ENCODE data around the gene RBBP5.

Gene RBBP5

GRCh38 chr1:205072286-205072685 lies 49.5 kb downstream of the RBBP5 start:
- TF ChIP-seq ZFP3 (CRISPR knock-in tag; IDR thresholded peaks at IDR 0.05) (no peak), SNAI2 (CRISPR knock-in tag; IDR thresholded peaks at IDR 0.05) (no peak), RARB (CRISPR knock-in tag; IDR thresholded peaks at IDR 0.05) (no peak), PPARA (CRISPR knock-in tag; IDR thresholded peaks at IDR 0.05; ENCODE audit: borderline replicate concordance) (no peak), ZNF565 (CRISPR knock-in tag; conservative IDR thresholded peaks at IDR 0.05; ENCODE audit: low read depth) (no peak), BACH2 (CRISPR knock-in tag; IDR thresholded peaks at IDR 0.05; ENCODE audit: borderline replicate concordance) (no peak), ARNTL (CRISPR knock-in tag; IDR thresholded peaks at IDR 0.05; ENCODE audit: borderline replicate concordance, low read depth) (no peak), ZC3H10 (CRISPR knock-in tag; IDR thresholded peaks at IDR 0.05) (no peak), ESRRG (CRISPR knock-in tag; IDR thresholded peaks at IDR 0.05) (no peak)
- TF ChIP-seq, protein P1, sequence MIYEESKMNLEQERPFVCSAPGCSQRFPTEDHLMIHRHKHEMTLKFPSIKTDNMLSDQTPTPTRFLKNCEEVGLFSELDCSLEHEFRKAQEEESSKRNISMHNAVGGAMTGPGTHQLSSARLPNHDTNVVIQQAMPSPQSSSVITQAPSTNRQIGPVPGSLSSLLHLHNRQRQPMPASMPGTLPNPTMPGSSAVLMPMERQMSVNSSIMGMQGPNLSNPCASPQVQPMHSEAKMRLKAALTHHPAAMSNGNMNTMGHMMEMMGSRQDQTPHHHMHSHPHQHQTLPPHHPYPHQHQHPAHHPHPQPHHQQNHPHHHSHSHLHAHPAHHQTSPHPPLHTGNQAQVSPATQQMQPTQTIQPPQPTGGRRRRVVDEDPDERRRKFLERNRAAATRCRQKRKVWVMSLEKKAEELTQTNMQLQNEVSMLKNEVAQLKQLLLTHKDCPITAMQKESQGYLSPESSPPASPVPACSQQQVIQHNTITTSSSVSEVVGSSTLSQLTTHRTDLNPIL (CRISPR knock-in tag; IDR thresholded peaks at IDR 0.05; ENCODE audit: low read depth) = no peak
- TF ChIP-seq, protein P2, sequence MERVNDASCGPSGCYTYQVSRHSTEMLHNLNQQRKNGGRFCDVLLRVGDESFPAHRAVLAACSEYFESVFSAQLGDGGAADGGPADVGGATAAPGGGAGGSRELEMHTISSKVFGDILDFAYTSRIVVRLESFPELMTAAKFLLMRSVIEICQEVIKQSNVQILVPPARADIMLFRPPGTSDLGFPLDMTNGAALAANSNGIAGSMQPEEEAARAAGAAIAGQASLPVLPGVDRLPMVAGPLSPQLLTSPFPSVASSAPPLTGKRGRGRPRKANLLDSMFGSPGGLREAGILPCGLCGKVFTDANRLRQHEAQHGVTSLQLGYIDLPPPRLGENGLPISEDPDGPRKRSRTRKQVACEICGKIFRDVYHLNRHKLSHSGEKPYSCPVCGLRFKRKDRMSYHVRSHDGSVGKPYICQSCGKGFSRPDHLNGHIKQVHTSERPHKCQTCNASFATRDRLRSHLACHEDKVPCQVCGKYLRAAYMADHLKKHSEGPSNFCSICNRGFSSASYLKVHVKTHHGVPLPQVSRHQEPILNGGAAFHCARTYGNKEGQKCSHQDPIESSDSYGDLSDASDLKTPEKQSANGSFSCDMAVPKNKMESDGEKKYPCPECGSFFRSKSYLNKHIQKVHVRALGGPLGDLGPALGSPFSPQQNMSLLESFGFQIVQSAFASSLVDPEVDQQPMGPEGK (CRISPR knock-in tag; IDR thresholded peaks at IDR 0.05; ENCODE audit: borderline replicate concordance) = no peak
- TF ChIP-seq, protein P3, sequence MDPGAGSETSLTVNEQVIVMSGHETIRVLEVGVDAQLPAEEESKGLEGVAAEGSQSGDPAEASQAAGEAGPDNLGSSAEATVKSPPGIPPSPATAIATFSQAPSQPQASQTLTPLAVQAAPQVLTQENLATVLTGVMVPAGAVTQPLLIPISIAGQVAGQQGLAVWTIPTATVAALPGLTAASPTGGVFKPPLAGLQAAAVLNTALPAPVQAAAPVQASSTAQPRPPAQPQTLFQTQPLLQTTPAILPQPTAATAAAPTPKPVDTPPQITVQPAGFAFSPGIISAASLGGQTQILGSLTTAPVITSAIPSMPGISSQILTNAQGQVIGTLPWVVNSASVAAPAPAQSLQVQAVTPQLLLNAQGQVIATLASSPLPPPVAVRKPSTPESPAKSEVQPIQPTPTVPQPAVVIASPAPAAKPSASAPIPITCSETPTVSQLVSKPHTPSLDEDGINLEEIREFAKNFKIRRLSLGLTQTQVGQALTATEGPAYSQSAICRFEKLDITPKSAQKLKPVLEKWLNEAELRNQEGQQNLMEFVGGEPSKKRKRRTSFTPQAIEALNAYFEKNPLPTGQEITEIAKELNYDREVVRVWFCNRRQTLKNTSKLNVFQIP (CRISPR knock-in tag; IDR thresholded peaks at IDR 0.05; ENCODE audit: borderline replicate concordance, low read depth) = no peak

DNA sequence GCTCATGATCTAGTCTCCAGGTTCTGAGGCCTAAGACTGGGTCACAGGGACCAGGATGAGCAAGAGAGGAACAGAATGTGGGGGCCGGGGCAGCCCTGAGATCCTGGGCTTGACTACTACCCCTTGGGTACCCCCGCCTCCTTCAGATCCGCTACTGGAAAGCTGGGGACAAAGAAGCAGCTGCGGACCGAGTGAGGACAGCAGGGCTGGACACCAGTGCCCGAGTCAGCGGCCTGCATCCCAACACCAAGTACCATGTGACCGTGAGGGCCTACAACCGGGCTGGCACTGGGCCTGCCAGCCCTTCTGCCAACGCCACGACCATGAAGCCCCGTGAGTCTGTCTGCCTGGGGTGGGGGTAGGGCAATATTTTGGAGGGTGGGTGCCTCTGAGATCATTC lies 50.0 kb downstream of the RBBP5 start:
- no peak for TF ChIP-seq TOX (CRISPR knock-in tag; IDR thresholded peaks at IDR 0.05; ENCODE audit: borderline replicate concordance)
- TF ChIP-seq ARNTL (CRISPR knock-in tag; IDR thresholded peaks at IDR 0.05; ENCODE audit: borderline replicate concordance, low read depth) = no peak
- no peak for TF ChIP-seq ISL1 (CRISPR knock-in tag; IDR thresholded peaks at IDR 0.05)
- no peak for ATAC-seq

More at GRCh38 chr1:205072286-205072685, 49.5 kb downstream of the RBBP5 start:
- ATAC-seq = no peak

DNA sequence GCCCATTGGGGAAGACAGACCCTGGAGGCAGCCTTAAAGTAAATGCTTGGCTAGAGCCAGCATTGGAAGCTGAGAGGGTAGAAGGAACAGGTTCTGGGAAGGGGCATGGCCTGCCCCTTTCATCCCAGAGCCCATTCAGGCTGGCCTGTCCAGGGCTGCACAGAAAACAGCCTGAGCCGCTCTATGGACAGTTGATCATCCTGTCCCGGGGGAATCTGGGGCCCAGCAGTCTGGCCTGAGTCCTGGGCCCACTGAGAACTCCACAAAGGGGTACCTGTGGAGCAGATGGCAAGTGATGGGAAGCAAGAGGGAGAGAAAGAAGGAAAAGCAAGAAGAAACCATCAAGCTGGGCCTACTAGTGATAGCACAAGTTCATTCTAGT lies 50.8 kb downstream of the RBBP5 start:
- no peak for ATAC-seq
- TF ChIP-seq ZFP30 (CRISPR knock-in tag; IDR thresholded peaks at IDR 0.05) = no peak
- TF ChIP-seq ZNF8 (CRISPR knock-in tag; IDR thresholded peaks at IDR 0.05) = no peak
- TF ChIP-seq, protein P1 (CRISPR knock-in tag; IDR thresholded peaks at IDR 0.05; ENCODE audit: low read depth) = no peak
- no peak for TF ChIP-seq ARNTL (CRISPR knock-in tag; IDR thresholded peaks at IDR 0.05; ENCODE audit: borderline replicate concordance, low read depth)
- no peak for TF ChIP-seq ISL1 (CRISPR knock-in tag; IDR thresholded peaks at IDR 0.05)
- TF ChIP-seq ZFP3 (CRISPR knock-in tag; IDR thresholded peaks at IDR 0.05) = no peak
- no peak for TF ChIP-seq ZNF565 (CRISPR knock-in tag; conservative IDR thresholded peaks at IDR 0.05; ENCODE audit: low read depth)
- TF ChIP-seq, protein P3 (CRISPR knock-in tag; IDR thresholded peaks at IDR 0.05; ENCODE audit: borderline replicate concordance, low read depth) = no peak
- no peak for TF ChIP-seq RARB (CRISPR knock-in tag; IDR thresholded peaks at IDR 0.05)
- TF ChIP-seq PPARA (CRISPR knock-in tag; IDR thresholded peaks at IDR 0.05; ENCODE audit: borderline replicate concordance) = no peak
- no peak for TF ChIP-seq BACH2 (CRISPR knock-in tag; IDR thresholded peaks at IDR 0.05; ENCODE audit: borderline replicate concordance)
- TF ChIP-seq CSDC2 (CRISPR knock-in tag; IDR thresholded peaks at IDR 0.05) = no peak
- no peak for TF ChIP-seq ZNF70 (CRISPR knock-in tag; IDR thresholded peaks at IDR 0.05)
- no peak for TF ChIP-seq OSR1 (CRISPR knock-in tag; IDR thresholded peaks at IDR 0.05)
- TF ChIP-seq, protein P4, sequence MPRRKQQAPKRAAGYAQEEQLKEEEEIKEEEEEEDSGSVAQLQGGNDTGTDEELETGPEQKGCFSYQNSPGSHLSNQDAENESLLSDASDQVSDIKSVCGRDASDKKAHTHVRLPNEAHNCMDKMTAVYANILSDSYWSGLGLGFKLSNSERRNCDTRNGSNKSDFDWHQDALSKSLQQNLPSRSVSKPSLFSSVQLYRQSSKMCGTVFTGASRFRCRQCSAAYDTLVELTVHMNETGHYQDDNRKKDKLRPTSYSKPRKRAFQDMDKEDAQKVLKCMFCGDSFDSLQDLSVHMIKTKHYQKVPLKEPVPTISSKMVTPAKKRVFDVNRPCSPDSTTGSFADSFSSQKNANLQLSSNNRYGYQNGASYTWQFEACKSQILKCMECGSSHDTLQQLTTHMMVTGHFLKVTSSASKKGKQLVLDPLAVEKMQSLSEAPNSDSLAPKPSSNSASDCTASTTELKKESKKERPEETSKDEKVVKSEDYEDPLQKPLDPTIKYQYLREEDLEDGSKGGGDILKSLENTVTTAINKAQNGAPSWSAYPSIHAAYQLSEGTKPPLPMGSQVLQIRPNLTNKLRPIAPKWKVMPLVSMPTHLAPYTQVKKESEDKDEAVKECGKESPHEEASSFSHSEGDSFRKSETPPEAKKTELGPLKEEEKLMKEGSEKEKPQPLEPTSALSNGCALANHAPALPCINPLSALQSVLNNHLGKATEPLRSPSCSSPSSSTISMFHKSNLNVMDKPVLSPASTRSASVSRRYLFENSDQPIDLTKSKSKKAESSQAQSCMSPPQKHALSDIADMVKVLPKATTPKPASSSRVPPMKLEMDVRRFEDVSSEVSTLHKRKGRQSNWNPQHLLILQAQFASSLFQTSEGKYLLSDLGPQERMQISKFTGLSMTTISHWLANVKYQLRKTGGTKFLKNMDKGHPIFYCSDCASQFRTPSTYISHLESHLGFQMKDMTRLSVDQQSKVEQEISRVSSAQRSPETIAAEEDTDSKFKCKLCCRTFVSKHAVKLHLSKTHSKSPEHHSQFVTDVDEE (CRISPR knock-in tag; IDR thresholded peaks at IDR 0.05) = no peak

Data from SK-N-SH treated with all-trans-retinoic acid at 6 μM for 48 hours (cell line).